Measurements from ENCODE around the gene GIGYF2. TPM values are rescaled to one million over a fixed set of nuclear protein-coding genes. Genes with fewer than 3 reads are reported as not detected.

GIGYF2 gene
- total RNA-seq, 1 experiment from 2014 or later = 60.6 TPM

DNA sequence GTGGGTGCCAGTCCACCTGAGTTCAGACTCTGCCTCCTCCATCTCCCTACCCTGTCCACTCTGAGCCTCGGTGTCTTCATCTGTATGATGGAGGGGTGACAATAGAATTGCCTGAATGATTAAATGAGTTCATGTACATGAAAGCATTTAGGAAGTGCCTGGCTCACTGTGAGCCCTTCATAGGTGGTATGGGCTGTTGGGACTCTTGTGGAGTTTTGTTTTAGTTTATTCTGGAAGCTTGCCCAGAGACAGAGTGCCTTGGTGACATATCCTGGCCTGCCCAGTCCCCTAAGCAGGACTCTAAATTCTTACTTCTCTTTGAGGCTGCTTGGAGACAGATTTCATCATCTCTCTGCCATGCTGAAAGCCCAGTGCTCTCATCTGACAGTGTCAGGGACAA lies 24.5 kb upstream of the GIGYF2 start:
- RAD21 ChIA-PET (ENCODE audit: low non-redundant PET in 1 of 2, low total read pairs in 2 of 2, uncharacterized antibody in 2 of 2, unreplicated experiment in 2 of 2) = no interaction called here
- CTCF ChIA-PET = no interaction called here
- Histone ChIP-seq H3K4me3 (replicated peaks in 1 of 2; ENCODE audit: low read depth in 1 of 2, low read length in 2 of 2) (no peak overlapping the region), H4K20me1 (ENCODE audit: insufficient read depth) (no peaks in the 10 kb centered on the region), H3K9me2 (ENCODE audit: insufficient read depth) (no peaks in the 10 kb centered on the region), H2AFZ (ENCODE audit: low read depth, low read length, poor library complexity, severe bottlenecking) (no peak overlapping the region), H3K27ac (ENCODE audit: low read depth, low read length) (no peak overlapping the region), H3K4me1 (ENCODE audit: control insufficient read depth in 1 of 2, insufficient read depth in 2 of 2, low read length in 2 of 2) (no peaks in the 10 kb centered on the region), H3K9ac (ENCODE audit: low read length) (no peak overlapping the region), H3K9me3 (ENCODE audit: control insufficient read depth in 1 of 2, insufficient read depth in 1 of 2, low read depth in 1 of 2, low read length in 2 of 2) (no peaks in the 10 kb centered on the region), H3K36me3 (ENCODE audit: control insufficient read depth in 1 of 2, insufficient read depth in 2 of 2, low read length in 2 of 2) (no peaks in the 10 kb centered on the region), H3K79me2 (ENCODE audit: insufficient read depth, low read length) (no peaks in the 10 kb centered on the region), H3K27me3 (ENCODE audit: insufficient read depth, low read length) (no peaks in the 10 kb centered on the region), H3K4me2 (ENCODE audit: low read length) (no peak overlapping the region)
- intact Hi-C loops (cut with micrococcal nuclease) = no loop called here
- ATAC-seq (no peak), DNase-seq (ENCODE audit: low read depth, low spot score) (no peak)
- POLR2A ChIA-PET = no interaction called here
- BruUV-seq (replicated peaks) = no TSS peak
- TF ChIP-seq JUND (IDR thresholded peaks at IDR 0.05) = no peak
- TF ChIP-seq POLR2A (IDR thresholded peaks at IDR 0.05; ENCODE audit: borderline replicate concordance, extremely low read depth, insufficient read depth, insufficient read length) = no peak
- TF ChIP-seq ZNF274 (IDR thresholded peaks at IDR 0.05; ENCODE audit: low read depth, low read length) = no peak
- TF ChIP-seq, protein P1, sequence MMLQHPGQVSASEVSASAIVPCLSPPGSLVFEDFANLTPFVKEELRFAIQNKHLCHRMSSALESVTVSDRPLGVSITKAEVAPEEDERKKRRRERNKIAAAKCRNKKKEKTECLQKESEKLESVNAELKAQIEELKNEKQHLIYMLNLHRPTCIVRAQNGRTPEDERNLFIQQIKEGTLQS (IDR thresholded peaks at IDR 0.05) = no peak
- TF ChIP-seq ZFX (IDR thresholded peaks at IDR 0.05) = no peak
- TF ChIP-seq, protein P2, sequence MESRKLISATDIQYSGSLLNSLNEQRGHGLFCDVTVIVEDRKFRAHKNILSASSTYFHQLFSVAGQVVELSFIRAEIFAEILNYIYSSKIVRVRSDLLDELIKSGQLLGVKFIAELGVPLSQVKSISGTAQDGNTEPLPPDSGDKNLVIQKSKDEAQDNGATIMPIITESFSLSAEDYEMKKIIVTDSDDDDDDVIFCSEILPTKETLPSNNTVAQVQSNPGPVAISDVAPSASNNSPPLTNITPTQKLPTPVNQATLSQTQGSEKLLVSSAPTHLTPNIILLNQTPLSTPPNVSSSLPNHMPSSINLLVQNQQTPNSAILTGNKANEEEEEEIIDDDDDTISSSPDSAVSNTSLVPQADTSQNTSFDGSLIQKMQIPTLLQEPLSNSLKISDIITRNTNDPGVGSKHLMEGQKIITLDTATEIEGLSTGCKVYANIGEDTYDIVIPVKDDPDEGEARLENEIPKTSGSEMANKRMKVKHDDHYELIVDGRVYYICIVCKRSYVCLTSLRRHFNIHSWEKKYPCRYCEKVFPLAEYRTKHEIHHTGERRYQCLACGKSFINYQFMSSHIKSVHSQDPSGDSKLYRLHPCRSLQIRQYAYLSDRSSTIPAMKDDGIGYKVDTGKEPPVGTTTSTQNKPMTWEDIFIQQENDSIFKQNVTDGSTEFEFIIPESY (IDR thresholded peaks at IDR 0.05; ENCODE audit: extremely low read depth, insufficient replicate concordance, low read length) = no peak
- no peak for TF ChIP-seq EGR1 (IDR thresholded peaks at IDR 0.05; ENCODE audit: low read depth)
- no peak for TF ChIP-seq CEBPB (IDR thresholded peaks at IDR 0.05; ENCODE audit: low read depth)
- no peak for TF ChIP-seq SRF (IDR thresholded peaks at IDR 0.05; ENCODE audit: low read depth)
- TF ChIP-seq, protein P3, sequence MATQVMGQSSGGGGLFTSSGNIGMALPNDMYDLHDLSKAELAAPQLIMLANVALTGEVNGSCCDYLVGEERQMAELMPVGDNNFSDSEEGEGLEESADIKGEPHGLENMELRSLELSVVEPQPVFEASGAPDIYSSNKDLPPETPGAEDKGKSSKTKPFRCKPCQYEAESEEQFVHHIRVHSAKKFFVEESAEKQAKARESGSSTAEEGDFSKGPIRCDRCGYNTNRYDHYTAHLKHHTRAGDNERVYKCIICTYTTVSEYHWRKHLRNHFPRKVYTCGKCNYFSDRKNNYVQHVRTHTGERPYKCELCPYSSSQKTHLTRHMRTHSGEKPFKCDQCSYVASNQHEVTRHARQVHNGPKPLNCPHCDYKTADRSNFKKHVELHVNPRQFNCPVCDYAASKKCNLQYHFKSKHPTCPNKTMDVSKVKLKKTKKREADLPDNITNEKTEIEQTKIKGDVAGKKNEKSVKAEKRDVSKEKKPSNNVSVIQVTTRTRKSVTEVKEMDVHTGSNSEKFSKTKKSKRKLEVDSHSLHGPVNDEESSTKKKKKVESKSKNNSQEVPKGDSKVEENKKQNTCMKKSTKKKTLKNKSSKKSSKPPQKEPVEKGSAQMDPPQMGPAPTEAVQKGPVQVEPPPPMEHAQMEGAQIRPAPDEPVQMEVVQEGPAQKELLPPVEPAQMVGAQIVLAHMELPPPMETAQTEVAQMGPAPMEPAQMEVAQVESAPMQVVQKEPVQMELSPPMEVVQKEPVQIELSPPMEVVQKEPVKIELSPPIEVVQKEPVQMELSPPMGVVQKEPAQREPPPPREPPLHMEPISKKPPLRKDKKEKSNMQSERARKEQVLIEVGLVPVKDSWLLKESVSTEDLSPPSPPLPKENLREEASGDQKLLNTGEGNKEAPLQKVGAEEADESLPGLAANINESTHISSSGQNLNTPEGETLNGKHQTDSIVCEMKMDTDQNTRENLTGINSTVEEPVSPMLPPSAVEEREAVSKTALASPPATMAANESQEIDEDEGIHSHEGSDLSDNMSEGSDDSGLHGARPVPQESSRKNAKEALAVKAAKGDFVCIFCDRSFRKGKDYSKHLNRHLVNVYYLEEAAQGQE (IDR thresholded peaks at IDR 0.05; ENCODE audit: low read depth) = no peak
- TF ChIP-seq RAD21 (IDR thresholded peaks at IDR 0.05; ENCODE audit: low read depth) = no peak
- TF ChIP-seq, protein P4, sequence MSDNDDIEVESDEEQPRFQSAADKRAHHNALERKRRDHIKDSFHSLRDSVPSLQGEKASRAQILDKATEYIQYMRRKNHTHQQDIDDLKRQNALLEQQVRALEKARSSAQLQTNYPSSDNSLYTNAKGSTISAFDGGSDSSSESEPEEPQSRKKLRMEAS (IDR thresholded peaks at IDR 0.05) = no peak
- no peak for TF ChIP-seq EZH2phosphoT487 (IDR thresholded peaks at IDR 0.05; ENCODE audit: borderline replicate concordance)
- no peak for TF ChIP-seq EZH2 (IDR thresholded peaks at IDR 0.05)
- TF ChIP-seq, protein P5, sequence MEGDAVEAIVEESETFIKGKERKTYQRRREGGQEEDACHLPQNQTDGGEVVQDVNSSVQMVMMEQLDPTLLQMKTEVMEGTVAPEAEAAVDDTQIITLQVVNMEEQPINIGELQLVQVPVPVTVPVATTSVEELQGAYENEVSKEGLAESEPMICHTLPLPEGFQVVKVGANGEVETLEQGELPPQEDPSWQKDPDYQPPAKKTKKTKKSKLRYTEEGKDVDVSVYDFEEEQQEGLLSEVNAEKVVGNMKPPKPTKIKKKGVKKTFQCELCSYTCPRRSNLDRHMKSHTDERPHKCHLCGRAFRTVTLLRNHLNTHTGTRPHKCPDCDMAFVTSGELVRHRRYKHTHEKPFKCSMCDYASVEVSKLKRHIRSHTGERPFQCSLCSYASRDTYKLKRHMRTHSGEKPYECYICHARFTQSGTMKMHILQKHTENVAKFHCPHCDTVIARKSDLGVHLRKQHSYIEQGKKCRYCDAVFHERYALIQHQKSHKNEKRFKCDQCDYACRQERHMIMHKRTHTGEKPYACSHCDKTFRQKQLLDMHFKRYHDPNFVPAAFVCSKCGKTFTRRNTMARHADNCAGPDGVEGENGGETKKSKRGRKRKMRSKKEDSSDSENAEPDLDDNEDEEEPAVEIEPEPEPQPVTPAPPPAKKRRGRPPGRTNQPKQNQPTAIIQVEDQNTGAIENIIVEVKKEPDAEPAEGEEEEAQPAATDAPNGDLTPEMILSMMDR (IDR thresholded peaks at IDR 0.05 in 2 of 3, conservative IDR thresholded peaks at IDR 0.05 in 1 of 3; ENCODE audit: borderline replicate concordance in 1 of 3, insufficient read depth in 1 of 3, low read depth in 2 of 3, low read length in 2 of 3) = no peak
- TF ChIP-seq ELF1 (IDR thresholded peaks at IDR 0.05; ENCODE audit: borderline replicate concordance, low read depth) = no peak
- TF ChIP-seq FOSL1 (IDR thresholded peaks at IDR 0.05; ENCODE audit: low read depth) = no peak
- no peak for TF ChIP-seq CBX3 (IDR thresholded peaks at IDR 0.05; ENCODE audit: low read depth)
- no peak for TF ChIP-seq YY1 (IDR thresholded peaks at IDR 0.05; ENCODE audit: extremely low read depth, insufficient replicate concordance, low read depth, low read length)

All from HCT116 (cell line).